ENCODE results near the gene DHRS4L2. TPM values are rescaled to one million over a fixed set of nuclear protein-coding genes. Genes with fewer than 3 reads are reported as not detected.
"Not testable (repeated sequence)": the region's sequence is repeated elsewhere in the genome, so short reads cannot be mapped to it uniquely, and the experiment has no call there.

DHRS4L2 gene
- total RNA-seq, 4 donors from 2014 or later: 10.6 to 17.7 (median 15.2) TPM

- not testable (repeated sequence) for ATAC-seq (ENCODE audit: low FRiP score); DNase-seq (ENCODE audit: low spot score)
Measured at GRCh38 chr14:23981951-23982813, 6.5 kb upstream of the DHRS4L2 start.

GRCh38 chr14:23984891-23985602, 3.7 kb upstream of the DHRS4L2 start:
- DNase-seq (ENCODE audit: low spot score) (no peak), ATAC-seq (ENCODE audit: low FRiP score) (peak; percentile 63)
- no peak for TF ChIP-seq CTCF (IDR thresholded peaks at IDR 0.05)

GRCh38 chr14:23988223-23988606, 514 bp upstream of the DHRS4L2 start:
- ATAC-seq (ENCODE audit: low FRiP score): peak; percentile 8
- not testable (repeated sequence) for DNase-seq (ENCODE audit: low spot score)

- ATAC-seq (ENCODE audit: low FRiP score); DNase-seq (ENCODE audit: low spot score): not testable (repeated sequence)
Measured at GRCh38 chr14:23989734-23990445, 1.2 kb downstream of the DHRS4L2 start.

- not testable (repeated sequence) for DNase-seq (ENCODE audit: low spot score); ATAC-seq (ENCODE audit: low FRiP score)
Measured at GRCh38 chr14:23990961-23991360, 2.2 kb downstream of the DHRS4L2 start.

- not testable (repeated sequence) for DNase-seq (ENCODE audit: low spot score); ATAC-seq (ENCODE audit: low FRiP score)
Measured at GRCh38 chr14:23993042-23993441, 4.3 kb downstream of the DHRS4L2 start.

GRCh38 chr14:23996009-23996408, 7.3 kb downstream of the DHRS4L2 start:
- ATAC-seq (ENCODE audit: low FRiP score); DNase-seq (ENCODE audit: low spot score): not testable (repeated sequence)

DNA sequence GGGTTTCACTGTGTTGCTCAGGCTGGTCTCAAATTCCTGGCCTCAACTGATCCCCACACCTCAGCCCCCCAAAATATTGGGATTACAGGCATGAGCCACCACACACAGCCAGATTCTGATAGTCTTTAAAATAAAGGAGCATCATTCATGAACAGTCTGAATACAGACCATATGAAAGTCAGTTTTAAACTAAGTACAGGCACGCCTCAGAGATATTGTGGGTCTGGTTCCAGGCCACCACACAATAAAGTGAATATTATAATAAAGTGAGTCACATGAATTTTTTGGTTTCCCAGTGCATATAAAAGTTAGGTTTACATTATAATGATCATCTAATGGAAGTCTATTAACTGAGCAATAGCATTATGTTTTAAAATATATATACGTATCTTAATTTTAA, 8.1 kb downstream of the DHRS4L2 start:
- ATAC-seq (ENCODE audit: low FRiP score); DNase-seq (ENCODE audit: low spot score): not testable (repeated sequence)

DNA sequence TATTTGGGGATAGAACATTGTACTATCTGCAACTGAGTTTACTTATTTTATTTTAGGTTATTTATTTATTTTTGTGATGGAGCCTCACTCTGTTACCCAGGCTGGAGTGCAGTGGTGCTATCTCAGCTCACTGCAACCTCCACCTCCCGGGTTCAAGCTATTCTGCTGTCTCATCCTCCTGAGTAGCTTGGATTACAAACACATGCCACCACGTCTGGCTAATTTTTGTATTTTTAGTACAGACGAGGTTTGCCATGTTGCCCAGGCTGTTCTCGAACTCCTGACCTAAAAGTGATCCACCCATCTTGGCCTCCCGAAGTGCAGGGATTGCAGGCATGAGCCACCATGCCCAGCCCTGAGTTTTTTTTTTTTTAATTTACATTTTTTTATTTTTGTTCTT, 10.9 kb downstream of the DHRS4L2 start:
- not testable (repeated sequence) for ATAC-seq (ENCODE audit: low FRiP score); DNase-seq (ENCODE audit: low spot score)

DNA sequence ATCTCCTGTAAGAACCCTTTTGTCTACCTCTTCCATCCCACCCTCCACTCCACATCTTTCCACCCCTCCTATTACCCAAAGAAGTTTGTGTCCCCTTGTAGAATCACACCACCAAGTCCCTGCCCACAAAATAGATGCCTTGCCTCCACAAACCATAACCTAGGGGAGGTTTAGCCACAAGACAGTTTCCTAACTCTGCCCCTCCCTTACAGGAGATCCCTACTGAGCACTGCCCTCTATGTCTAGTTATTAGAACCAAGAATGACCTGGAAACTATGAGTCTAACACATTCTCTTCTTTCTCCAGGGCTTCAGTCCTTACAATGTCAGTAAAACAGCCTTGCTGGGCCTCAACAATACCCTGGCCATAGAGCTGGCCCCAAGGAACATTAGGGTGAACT, 12.3 kb downstream of the DHRS4L2 start:
- not testable (repeated sequence) for ATAC-seq (ENCODE audit: low FRiP score); DNase-seq (ENCODE audit: low spot score)

GRCh38 chr14:24001679-24002078, 12.9 kb downstream of the DHRS4L2 start:
- not testable (repeated sequence) for DNase-seq (ENCODE audit: low spot score); ATAC-seq (ENCODE audit: low FRiP score)

GRCh38 chr14:24006471-24006816, 17.7 kb downstream of the DHRS4L2 start:
- ATAC-seq (ENCODE audit: low FRiP score): peak; percentile 81
- DNase-seq (ENCODE audit: low spot score): not testable (repeated sequence)

- not testable (repeated sequence) for DNase-seq (ENCODE audit: low spot score)
- ATAC-seq (ENCODE audit: low FRiP score): peak; percentile 97
Measured at GRCh38 chr14:24006817-24007652, 18.3 kb downstream of the DHRS4L2 start.
